Small intestine (tissue), 7 donors: ENCODE measurements around the gene CYP2F1. TPM values are rescaled to one million over a fixed set of nuclear protein-coding genes. Genes with fewer than 3 reads are reported as not detected.
"Not testable (repeated sequence)": the region's sequence is repeated elsewhere in the genome, so short reads cannot be mapped to it uniquely, and the experiment has no call there.

Experiments
- DNase-seq, 2 donors: peaks; one replicate each; pipeline versions ENCODE4 v3.0.0 to v3.0.0-alpha.2; 2013
- FAIRE-seq: peaks from 2 replicates; lab custom pipeline; 2012; peaks lifted over from hg19 to GRCh38; lab: Jason Lieb, UNC
- H3K27ac ChIP-seq, 3 donors: one replicate each; pipeline ENCODE4 v1.5.1; 2013; ENCODE audit warnings: low read length in 2 of 3, mild to moderate bottlenecking in 2 of 3, control low read depth in 1 of 3, inconsistent platforms in 1 of 3, low read depth in 1 of 3, moderate library complexity in 1 of 3
- H3K27me3 ChIP-seq, 3 donors: one replicate each; pipeline ENCODE4 v1.6.1; 2013; ENCODE audit warnings: low read length in 3 of 3, inconsistent platforms in 1 of 3; ENCODE audit not compliant: control insufficient read depth in 3 of 3, insufficient read depth in 3 of 3
- H3K36me3 ChIP-seq, 3 donors: one replicate each; pipeline ENCODE4 v1.6.1; 2013; ENCODE audit warnings: low read length in 3 of 3, inconsistent platforms in 1 of 3, low read depth in 1 of 3, mild to moderate bottlenecking in 1 of 3, moderate library complexity in 1 of 3; ENCODE audit not compliant: control insufficient read depth in 3 of 3, insufficient read depth in 2 of 3
- H3K4me1 ChIP-seq, 3 donors: one replicate each; pipeline ENCODE4 v1.6.1; 2013; ENCODE audit warnings: low read length in 2 of 3, inconsistent platforms in 1 of 3, low read depth in 1 of 3, mild to moderate bottlenecking in 1 of 3, moderate library complexity in 1 of 3; ENCODE audit not compliant: control insufficient read depth in 3 of 3, insufficient read depth in 2 of 3
- H3K4me3 ChIP-seq, 3 donors: one replicate each; pipeline ENCODE4 v1.5.1; 2013; ENCODE audit warnings: low read length in 3 of 3, control low read depth in 1 of 3, inconsistent platforms in 1 of 3, low read depth in 1 of 3, mild to moderate bottlenecking in 1 of 3, moderate library complexity in 1 of 3
- H3K9me3 ChIP-seq, 2 donors: one replicate each; pipeline ENCODE4 v1.6.1; 2013; ENCODE audit warnings: low read depth in 1 of 2, low read length in 1 of 2; ENCODE audit not compliant: control insufficient read depth in 2 of 2, insufficient read depth in 1 of 2
- WGBS, 3 donors: extraction: QIAGEN DNeasy Blood & Tissue Kit; methylation state at CpG; one replicate each; pipeline ENCODE4 v1.1.7; 2013; 5-methylcytosine and 5-hydroxymethylcytosine counted together
- polyA plus RNA-seq, 4 donors: library from polyadenylated mRNA; stranded (reverse) in 3 of 4; unstranded in 1 of 4; fragments of 200-250 nt in 3 of 4; fragments of 120-200 nt in 1 of 4; gene quantifications; one replicate each; pipeline versions ENCODE4 v1.2.1 to v1.2.3, GENCODE V29; 2013
- donor health status: healthy with polysubstance abuse.
- donor health status: control.
- donor health status: control.
- donor health status: Bipolar disorder and iron deficiency.
- donor health status: healthy.

Gene CYP2F1
- polyA plus RNA-seq, 4 donors: 0.18 TPM; not detected in 3

GRCh38 chr19:41096353-41096752, 17.9 kb upstream of the CYP2F1 start:
- Histone ChIP-seq H3K27me3 (peaks cover 0 to 5% (median 0%) of the 10 kb centered on the region in 3 donors), H3K36me3 (no peaks in the 10 kb centered on the region), H3K4me3 (no peak overlapping the region), H3K9me3 (peaks cover 0 to 5% of the 10 kb centered on the region in 2 donors), H3K27ac (no peak overlapping the region), H3K4me1 (no peaks in the 10 kb centered on the region)
- WGBS, 3 donors: 74 to 79% (median 77%) methylated on average over 7 of the region's 7 CpGs
- DNase-seq (no peak), FAIRE-seq (no peak)

- H3K27ac ChIP-seq: no peak overlapping the region
- DNase-seq (no peak), FAIRE-seq (no peak)
- H3K4me1 ChIP-seq: no peaks in the 10 kb centered on the region
- peaks cover 0 to 5% of the 10 kb centered on the region in 2 donors for H3K9me3 ChIP-seq
- H3K36me3 ChIP-seq: no peaks in the 10 kb centered on the region
- peaks cover 0 to 5% (median 0%) of the 10 kb centered on the region in 3 donors for H3K27me3 ChIP-seq
- WGBS, 3 donors: 77 to 79% (median 78%) methylated on average over 2 of the region's 2 CpGs
- H3K4me3 ChIP-seq: no peak overlapping the region
Measured at GRCh38 chr19:41097302-41097701, 16.9 kb upstream of the CYP2F1 start.

GRCh38 chr19:41098762-41099161, 15.5 kb upstream of the CYP2F1 start:
- FAIRE-seq: no peak
- Histone ChIP-seq H3K4me3 (no peak overlapping the region), H3K9me3 (peaks cover 0 to 5% of the 10 kb centered on the region in 2 donors), H3K4me1 (no peaks in the 10 kb centered on the region), H3K27ac (no peak overlapping the region), H3K27me3 (peaks cover 0 to 3% (median 0%) of the 10 kb centered on the region in 3 donors), H3K36me3 (no peaks in the 10 kb centered on the region)
- no peak for DNase-seq
- WGBS, 3 donors: 55 to 63% (median 61%) methylated on average over 5 of the region's 5 CpGs

DNA sequence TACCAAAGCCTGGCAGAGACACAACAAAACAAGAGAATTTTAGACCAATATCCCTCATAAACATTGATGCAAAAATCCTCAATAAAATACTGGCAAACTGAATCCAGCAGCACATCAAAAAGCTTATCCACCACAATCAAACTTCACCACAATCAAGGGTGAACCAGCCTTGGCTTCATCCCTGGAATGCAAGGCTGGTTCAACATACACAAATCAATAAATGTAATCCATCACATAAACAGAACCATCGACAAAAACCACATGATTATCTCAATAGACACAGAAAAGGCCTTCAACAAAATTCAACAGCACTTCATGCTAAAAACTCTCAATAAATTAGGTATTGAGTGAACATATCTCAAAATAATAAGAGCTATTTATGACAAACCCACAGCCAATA, 12.0 kb upstream of the CYP2F1 start:
- H3K4me1 ChIP-seq, DNase-seq, FAIRE-seq, H3K27ac ChIP-seq, H3K4me3 ChIP-seq, H3K27me3 ChIP-seq, H3K36me3 ChIP-seq, H3K9me3 ChIP-seq: not testable (repeated sequence)
- 74 to 82% (median 81%) methylated on average over 1 of the region's 1 CpG for WGBS, 3 donors

GRCh38 chr19:41106177-41106576, 8.1 kb upstream of the CYP2F1 start:
- WGBS, 3 donors: 74 to 81% (median 78%) methylated on average over 3 of the region's 3 CpGs
- Histone ChIP-seq H3K36me3 (no peaks in the 10 kb centered on the region), H3K4me1 (no peaks in the 10 kb centered on the region), H3K4me3 (no peak overlapping the region), H3K27me3 (no peaks in the 10 kb centered on the region), H3K27ac (no peak overlapping the region), H3K9me3 (no peaks in the 10 kb centered on the region)
- FAIRE-seq: no peak
- no peak for DNase-seq

DNA sequence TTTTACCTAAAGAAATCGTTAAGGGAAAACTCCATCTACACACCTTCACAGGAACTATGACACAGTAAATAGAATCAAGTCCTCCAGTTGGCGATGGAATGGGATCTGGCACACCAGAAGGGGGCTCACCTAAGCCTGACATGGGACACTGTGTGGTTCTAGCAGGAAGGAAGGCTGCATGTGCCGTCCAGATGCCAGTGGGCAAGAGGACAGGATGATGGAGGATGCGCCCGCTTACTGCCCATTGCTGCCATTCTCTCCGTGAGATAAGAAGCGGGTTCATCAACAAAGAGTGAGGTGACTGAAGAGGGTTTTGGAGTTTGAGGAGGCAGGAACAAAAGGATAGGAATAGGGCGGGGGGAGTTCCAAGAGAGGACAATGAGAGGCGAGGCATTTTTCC, 2.9 kb upstream of the CYP2F1 start:
- Histone ChIP-seq H3K27ac (no peak overlapping the region), H3K27me3 (peaks cover 0 to 3% (median 0%) of the 10 kb centered on the region in 3 donors), H3K4me3 (no peak overlapping the region), H3K9me3 (no peaks in the 10 kb centered on the region), H3K36me3 (no peaks in the 10 kb centered on the region), H3K4me1 (no peaks in the 10 kb centered on the region)
- DNase-seq (no peak), FAIRE-seq (no peak)
- 85 to 87% (median 86%) methylated on average over 9 of the region's 9 CpGs for WGBS, 3 donors

GRCh38 chr19:41111750-41112295, 2.4 kb upstream of the CYP2F1 start:
- H3K27me3 ChIP-seq: peaks cover 0 to 3% (median 0%) of the 10 kb centered on the region in 3 donors
- FAIRE-seq: no peak
- no peaks in the 10 kb centered on the region for H3K4me1 ChIP-seq
- DNase-seq: no peak
- no peaks in the 10 kb centered on the region for H3K36me3 ChIP-seq
- no peaks in the 10 kb centered on the region for H3K9me3 ChIP-seq
- H3K27ac ChIP-seq: no peak overlapping the region
- WGBS, 3 donors: 89 to 96% (median 94%) methylated on average over 5 of the region's 5 CpGs
- no peak overlapping the region for H3K4me3 ChIP-seq

DNA sequence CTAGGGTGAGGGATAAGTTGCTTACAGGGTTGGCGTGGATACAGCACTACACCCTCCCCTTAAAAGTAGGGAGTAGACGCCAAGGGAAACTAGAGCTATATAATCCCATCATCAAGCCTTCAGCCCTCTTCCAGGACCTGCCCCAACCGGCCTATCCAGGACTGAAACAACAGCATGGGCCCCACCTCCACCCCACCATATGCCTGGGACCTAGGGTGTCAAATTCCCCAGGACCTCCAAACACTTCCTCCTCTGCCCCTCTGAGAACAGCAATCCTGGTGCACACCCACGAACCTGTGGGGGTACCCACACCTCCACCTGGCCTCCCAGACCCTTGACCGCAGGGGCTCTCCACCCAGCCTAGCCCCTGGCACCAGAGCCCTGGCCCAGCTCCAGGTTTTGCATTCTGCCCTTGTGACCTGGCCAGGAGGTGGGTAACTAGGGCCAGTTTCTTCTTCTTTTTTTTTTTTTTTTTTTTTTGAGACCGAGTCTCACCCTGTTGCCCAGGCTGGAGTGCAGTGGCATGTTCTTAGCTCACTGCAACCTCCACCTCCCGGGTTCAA, 1.4 kb upstream of the CYP2F1 start:
- WGBS, 3 donors: 77 to 83% (median 77%) methylated on average over 6 to 7 of the region's 7 CpGs
- FAIRE-seq (no peak), DNase-seq (no peak)
- Histone ChIP-seq H3K36me3 (no peaks in the 10 kb centered on the region), H3K4me1 (no peaks in the 10 kb centered on the region), H3K4me3 (no peak overlapping the region), H3K9me3 (no peaks in the 10 kb centered on the region), H3K27me3 (peaks cover 0 to 3% (median 0%) of the 10 kb centered on the region in 3 donors), H3K27ac (no peak overlapping the region)

DNA sequence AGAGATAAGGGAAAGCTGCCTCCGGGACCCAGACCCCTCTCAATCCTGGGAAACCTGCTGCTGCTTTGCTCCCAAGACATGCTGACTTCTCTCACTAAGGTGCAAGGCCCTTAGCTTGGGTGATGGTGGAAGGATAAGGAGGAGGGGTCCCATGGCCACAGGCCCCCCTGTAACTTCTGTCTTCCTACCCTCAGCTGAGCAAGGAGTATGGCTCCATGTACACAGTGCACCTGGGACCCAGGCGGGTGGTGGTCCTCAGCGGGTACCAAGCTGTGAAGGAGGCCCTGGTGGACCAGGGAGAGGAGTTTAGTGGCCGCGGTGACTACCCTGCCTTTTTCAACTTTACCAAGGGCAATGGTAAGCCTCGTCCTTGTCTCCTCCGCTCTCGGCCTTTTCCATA, 2.0 kb downstream of the CYP2F1 start:
- no peak for DNase-seq
- Histone ChIP-seq H3K4me1 (no peaks in the 10 kb centered on the region), H3K27me3 (peaks cover 0 to 3% (median 0%) of the 10 kb centered on the region in 3 donors), H3K9me3 (no peaks in the 10 kb centered on the region), H3K4me3 (no peak overlapping the region), H3K36me3 (no peaks in the 10 kb centered on the region), H3K27ac (no peak overlapping the region)
- no peak for FAIRE-seq
- 86 to 88% (median 87%) methylated on average over 8 of the region's 8 CpGs for WGBS, 3 donors
